MG63 (cell line): ENCODE results near the gene PMS2. TPM values are rescaled to one million over a fixed set of nuclear protein-coding genes. Genes with fewer than 3 reads are reported as not detected.
"Not testable (repeated sequence)": the region's sequence is repeated elsewhere in the genome, so short reads cannot be mapped to it uniquely, and the experiment has no call there.

Source experiments
- DNase-seq: peaks from one replicate; pipeline ENCODE4 v3.0.0-alpha.2; 2020
- H3K27me3 ChIP-seq: fragments of 250-450 bp; sonication (Bioruptor Pico); 2 replicates; pipeline ENCODE4 v1.5.1; 2020; ENCODE audit warnings: mild to moderate bottlenecking, moderate library complexity
- H3K36me3 ChIP-seq: fragments of 250-450 bp; sonication (Bioruptor Pico); 2 replicates; pipeline ENCODE4 v1.5.1; 2020; ENCODE audit warnings: mild to moderate bottlenecking, moderate library complexity
- H3K4me3 ChIP-seq: fragments of 250-450 bp; sonication (Bioruptor Pico); 2 replicates; pipeline ENCODE4 v1.5.1; 2020; ENCODE audit warnings: mild to moderate bottlenecking, moderate library complexity
- H3K9me3 ChIP-seq: fragments of 250-450 bp; sonication (Bioruptor Pico); 2 replicates; pipeline ENCODE4 v1.5.1; 2020; ENCODE audit warnings: mild to moderate bottlenecking, moderate library complexity
- total RNA-seq: library from RNA; depleted of rRNA; stranded (reverse); fragments of >200 nt; shearing (Covaris generic); gene quantifications from 2 replicates; pipeline ENCODE4 v1.2.3, GENCODE V29; 2014; ENCODE audit warnings: low replicate concordance

Gene PMS2
- total RNA-seq, 1 experiment from 2014 or later = 11.9 TPM

- H3K4me3 ChIP-seq = no peak overlapping the region
- peaks cover 62% of the 10 kb centered on the region for H3K36me3 ChIP-seq
- H3K9me3 ChIP-seq = no peaks in the 10 kb centered on the region
- peak; percentile 58 for DNase-seq
- H3K27me3 ChIP-seq = no peaks in the 10 kb centered on the region
These were observed 17.4 kb upstream of the PMS2 start for GRCh38 chr7:6026011-6026819.

- Histone ChIP-seq H3K4me3 (no peak overlapping the region), H3K27me3 (no peaks in the 10 kb centered on the region), H3K9me3 (no peaks in the 10 kb centered on the region), H3K36me3 (peaks cover 76% of the 10 kb centered on the region)
- no peak for DNase-seq
These were observed 15.2 kb upstream of the PMS2 start for GRCh38 chr7:6023974-6024435.

GRCh38 chr7:6022707-6023106 lies 13.9 kb upstream of the PMS2 start:
- Histone ChIP-seq H3K9me3 (no peaks in the 10 kb centered on the region), H3K4me3 (no peak overlapping the region), H3K36me3 (peaks cover 81% of the 10 kb centered on the region), H3K27me3 (no peaks in the 10 kb centered on the region)
- no peak for DNase-seq

GRCh38 chr7:6020371-6021286 lies 11.8 kb upstream of the PMS2 start:
- Histone ChIP-seq H3K9me3 (no peaks in the 10 kb centered on the region), H3K36me3 (peaks cover 87% of the 10 kb centered on the region), H3K4me3 (no peak overlapping the region), H3K27me3 (no peaks in the 10 kb centered on the region)
- no peak for DNase-seq

GRCh38 chr7:6016653-6016966 lies 7.8 kb upstream of the PMS2 start:
- Histone ChIP-seq H3K36me3 (peaks cover 75% of the 10 kb centered on the region), H3K27me3 (no peaks in the 10 kb centered on the region), H3K4me3 (no peak overlapping the region), H3K9me3 (no peaks in the 10 kb centered on the region)
- no peak for DNase-seq

- DNase-seq = peak; percentile 86
- H3K4me3 ChIP-seq = no peak overlapping the region
- H3K27me3 ChIP-seq = no peaks in the 10 kb centered on the region
- H3K36me3 ChIP-seq = peaks cover 76% of the 10 kb centered on the region
- H3K9me3 ChIP-seq = no peaks in the 10 kb centered on the region
These were observed 7.2 kb upstream of the PMS2 start for GRCh38 chr7:6015917-6016652.

GRCh38 chr7:6012355-6013104 lies 3.7 kb upstream of the PMS2 start:
- Histone ChIP-seq H3K27me3 (no peaks in the 10 kb centered on the region), H3K36me3 (peaks cover 51% of the 10 kb centered on the region), H3K9me3 (no peaks in the 10 kb centered on the region), H3K4me3 (no peak overlapping the region)
- no peak for DNase-seq

- Histone ChIP-seq H3K9me3 (no peaks in the 10 kb centered on the region), H3K27me3 (no peaks in the 10 kb centered on the region), H3K36me3 (peaks cover 41% of the 10 kb centered on the region), H3K4me3 (no peak overlapping the region)
- no peak for DNase-seq
These were observed 2.7 kb upstream of the PMS2 start for GRCh38 chr7:6011541-6011940.

- H3K9me3 ChIP-seq, DNase-seq, H3K27me3 ChIP-seq: not testable (repeated sequence)
- Histone ChIP-seq H3K36me3 (peaks cover 35% of the 10 kb centered on the region), H3K4me3 (peak overlapping the region; percentile 79)
These were observed 1.5 kb upstream of the PMS2 start for GRCh38 chr7:6010370-6010769.

- peaks cover 27% of the 10 kb centered on the region for H3K36me3 ChIP-seq
- peak; percentile 59 for DNase-seq
- peak overlapping the region; percentile 79 for H3K4me3 ChIP-seq
- H3K9me3 ChIP-seq, H3K27me3 ChIP-seq: not testable (repeated sequence)
These were observed 836 bp downstream of the PMS2 start for GRCh38 chr7:6007835-6008590.

- Histone ChIP-seq H3K27me3 (no peaks in the 10 kb centered on the region), H3K36me3 (peaks cover 25% of the 10 kb centered on the region), H3K9me3 (no peaks in the 10 kb centered on the region), H3K4me3 (no peak overlapping the region; the same call in 1 of the 2 replicates)
- no peak for DNase-seq
These were observed 1.5 kb downstream of the PMS2 start for GRCh38 chr7:6007386-6007785.

GRCh38 chr7:5997210-5997808 lies 11.5 kb downstream of the PMS2 start:
- no peaks in the 10 kb centered on the region for H3K9me3 ChIP-seq
- peak; percentile 31 for DNase-seq
- H3K4me3 ChIP-seq = no peak overlapping the region
- no peaks in the 10 kb centered on the region for H3K27me3 ChIP-seq
- peaks cover 34% of the 10 kb centered on the region for H3K36me3 ChIP-seq

- peaks cover 17% of the 10 kb centered on the region for H3K36me3 ChIP-seq
- DNase-seq, H3K4me3 ChIP-seq, H3K9me3 ChIP-seq, H3K27me3 ChIP-seq: not testable (repeated sequence)
These were observed 21.8 kb downstream of the PMS2 start for GRCh38 chr7:5987061-5987460.

- not testable (repeated sequence) for H3K27me3 ChIP-seq, H3K9me3 ChIP-seq, H3K4me3 ChIP-seq, H3K36me3 ChIP-seq, DNase-seq
These were observed 29.1 kb downstream of the PMS2 start for GRCh38 chr7:5979680-5980314.

GRCh38 chr7:5973580-5973979 lies 35.3 kb downstream of the PMS2 start:
- not testable (repeated sequence) for DNase-seq, H3K4me3 ChIP-seq, H3K27me3 ChIP-seq, H3K9me3 ChIP-seq, H3K36me3 ChIP-seq
